ENCODE data around the gene ZC3H11A. TPM values are rescaled to one million over a fixed set of nuclear protein-coding genes. Genes with fewer than 3 reads are reported as not detected.
"Not testable (repeated sequence)": the region's sequence is repeated elsewhere in the genome, so short reads cannot be mapped to it uniquely, and the experiment has no call there.

Gene ZC3H11A
- total RNA-seq, 1 donor from 2014 or later: 86.6 TPM

DNA sequence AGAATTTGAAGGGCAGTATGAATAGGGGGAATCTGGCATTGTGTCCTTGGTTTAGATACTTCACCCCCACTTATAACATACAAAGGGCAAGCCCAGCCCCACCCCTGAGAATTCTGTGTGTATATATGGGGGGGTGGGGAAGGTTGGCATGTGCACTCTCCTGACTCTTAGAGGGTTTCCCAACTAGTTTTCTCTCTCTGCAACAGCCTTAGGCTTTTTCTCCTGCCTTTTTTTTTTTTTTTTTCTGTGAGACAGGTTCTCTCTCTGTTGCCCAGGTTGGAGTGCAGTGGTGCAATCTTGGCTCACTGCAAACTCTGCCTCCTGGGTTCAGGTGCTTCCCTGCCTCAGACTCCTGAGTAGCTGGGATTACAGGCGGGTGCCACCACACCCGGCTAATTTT lies 2.9 kb upstream of the ZC3H11A start:
- peaks cover 14% of the 10 kb centered on the region for H3K36me3 Mint-ChIP-seq (ENCODE audit: low read depth)
- no peaks in the 10 kb centered on the region for H3K27me3 Mint-ChIP-seq (ENCODE audit: low read depth)
- H3K9me3 Mint-ChIP-seq: no peaks in the 10 kb centered on the region
- no peak overlapping the region for H3K27ac Mint-ChIP-seq
- no peak for DNase-seq (ENCODE audit: low spot score)
- H3K4me3 Mint-ChIP-seq (ENCODE audit: low read depth): no peak overlapping the region
- peaks cover 17% of the 10 kb centered on the region for H3K4me1 Mint-ChIP-seq (ENCODE audit: low read depth)
- intact Hi-C loops (cut with micrococcal nuclease): loop anchor here (10.0 kb wide), 1 partner anchor 468 kb away; no protein-coding TSS in a partner anchor

DNA sequence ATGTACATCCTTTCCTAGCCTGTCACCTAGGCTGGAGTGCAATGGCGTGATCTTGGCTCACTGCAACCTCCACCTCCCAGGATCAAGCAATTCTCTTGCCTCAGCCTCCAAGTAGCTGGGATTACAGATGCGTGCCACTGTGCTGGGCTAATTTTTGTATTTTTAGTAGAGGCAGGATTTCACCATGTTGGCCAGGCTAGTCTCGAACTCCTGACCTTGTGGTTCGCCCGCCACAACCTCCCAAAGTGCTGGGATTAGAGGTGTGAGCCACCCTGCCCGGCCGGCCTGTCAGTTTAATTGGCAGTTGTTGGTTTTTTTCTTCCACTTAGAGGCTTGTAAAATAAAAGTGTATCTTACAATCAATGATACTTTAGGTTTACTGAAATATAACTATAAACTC lies 1.9 kb upstream of the ZC3H11A start:
- Mint-ChIP-seq H3K4me1 (ENCODE audit: low read depth) (peaks cover 27% of the 10 kb centered on the region), H3K36me3 (ENCODE audit: low read depth) (peaks cover 25% of the 10 kb centered on the region)
- H3K27ac Mint-ChIP-seq; H3K9me3 Mint-ChIP-seq; DNase-seq (ENCODE audit: low spot score); H3K4me3 Mint-ChIP-seq (ENCODE audit: low read depth); H3K27me3 Mint-ChIP-seq (ENCODE audit: low read depth): not testable (repeated sequence)
- intact Hi-C loops (cut with micrococcal nuclease): loop anchor here (10.0 kb wide), 1 partner anchor 469 kb away; no protein-coding TSS in a partner anchor

GRCh38 chr1:203794764-203795440 lies 521 bp upstream of the ZC3H11A start:
- Mint-ChIP-seq H3K27me3 (ENCODE audit: low read depth) (no peaks in the 10 kb centered on the region), H3K27ac (peak overlapping the region; percentile 96), H3K36me3 (ENCODE audit: low read depth) (peaks cover 38% of the 10 kb centered on the region), H3K4me1 (ENCODE audit: low read depth) (peaks cover 36% of the 10 kb centered on the region), H3K4me3 (ENCODE audit: low read depth) (peak overlapping the region; percentile 99), H3K9me3 (no peaks in the 10 kb centered on the region)
- no peak for DNase-seq (ENCODE audit: low spot score)
- intact Hi-C loops (cut with micrococcal nuclease): loop anchor here (1.0 to 10.0 kb wide), 3 partner anchors 30 to 470 kb away; partner anchors contain the start of genes LAX1 and SNRPE

DNA sequence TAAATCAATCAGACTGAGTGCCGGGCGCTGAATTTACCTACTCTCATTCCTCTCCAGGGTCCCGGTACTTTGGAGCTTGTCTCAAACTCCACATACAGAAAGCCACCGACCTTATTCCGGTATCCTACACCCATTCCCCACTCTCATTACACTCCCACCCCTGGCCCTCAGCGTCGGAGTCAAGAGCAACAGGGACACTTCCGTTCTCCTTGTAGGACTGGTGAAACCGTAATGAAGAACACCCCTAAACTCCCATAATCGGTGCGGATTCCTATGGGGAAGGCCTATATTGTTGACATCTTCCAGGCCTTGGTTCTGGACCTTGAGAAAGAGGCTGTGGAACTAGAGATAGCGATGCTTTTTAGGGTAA lies 798 bp downstream of the ZC3H11A start:
- H3K9me3 Mint-ChIP-seq: no peaks in the 10 kb centered on the region
- no peaks in the 10 kb centered on the region for H3K27me3 Mint-ChIP-seq (ENCODE audit: low read depth)
- H3K4me1 Mint-ChIP-seq (ENCODE audit: low read depth): peaks cover 44% of the 10 kb centered on the region
- peak overlapping the region; percentile 99 for H3K4me3 Mint-ChIP-seq (ENCODE audit: low read depth)
- H3K27ac Mint-ChIP-seq: peak overlapping the region; percentile 99
- peak; percentile 24 for DNase-seq (ENCODE audit: low spot score)
- H3K36me3 Mint-ChIP-seq (ENCODE audit: low read depth): peaks cover 46% of the 10 kb centered on the region
- intact Hi-C loops (cut with micrococcal nuclease): loop anchor here (10.0 kb wide), 1 partner anchor 471 kb away; no protein-coding TSS in a partner anchor

- Mint-ChIP-seq H3K36me3 (ENCODE audit: low read depth) (peaks cover 48% of the 10 kb centered on the region), H3K27me3 (ENCODE audit: low read depth) (no peaks in the 10 kb centered on the region), H3K4me3 (ENCODE audit: low read depth) (peak overlapping the region; percentile 99), H3K27ac (no peak overlapping the region), H3K9me3 (no peaks in the 10 kb centered on the region), H3K4me1 (ENCODE audit: low read depth) (peaks cover 48% of the 10 kb centered on the region)
- no peak for DNase-seq (ENCODE audit: low spot score)
- intact Hi-C loops (cut with micrococcal nuclease): loop anchor here (10.0 kb wide), 1 partner anchor 472 kb away; no protein-coding TSS in a partner anchor
Observed at GRCh38 chr1:203797216-203797615, 1.8 kb downstream of the ZC3H11A start.

DNA sequence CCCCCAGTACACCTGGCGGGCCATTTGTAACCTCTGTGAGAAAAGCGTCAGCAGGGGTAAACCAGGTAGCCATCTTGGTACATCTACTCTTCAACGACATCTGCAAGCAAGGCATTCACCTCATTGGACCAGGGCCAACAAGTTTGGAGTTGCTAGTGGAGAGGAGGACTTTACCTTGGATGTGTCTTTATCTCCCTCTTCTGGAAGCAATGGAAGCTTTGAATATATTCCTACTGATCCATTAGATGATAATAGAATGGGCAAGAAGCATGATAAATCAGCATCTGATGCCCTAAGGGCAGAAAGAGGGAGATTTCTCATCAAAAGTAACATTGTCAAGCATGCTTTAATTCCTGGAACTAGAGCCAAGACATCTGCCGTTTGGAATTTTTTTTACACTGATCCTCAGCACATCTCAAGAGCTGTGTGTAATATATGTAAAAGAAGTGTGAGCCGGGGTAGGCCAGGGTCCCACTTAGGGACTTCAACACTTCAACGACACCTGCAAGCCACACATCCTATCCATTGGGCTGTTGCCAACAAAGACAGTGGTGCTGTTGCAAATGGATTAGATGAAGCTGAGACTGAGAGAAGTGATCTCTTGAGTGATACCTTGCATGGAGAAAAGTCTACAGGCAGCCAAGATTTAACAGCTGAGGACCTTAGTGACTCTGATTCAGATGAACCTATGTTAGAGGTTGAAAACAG lies 2.7 kb downstream of the ZC3H11A start:
- Mint-ChIP-seq H3K9me3 (no peaks in the 10 kb centered on the region), H3K4me1 (ENCODE audit: low read depth) (peaks cover 51% of the 10 kb centered on the region), H3K27me3 (ENCODE audit: low read depth) (no peaks in the 10 kb centered on the region), H3K4me3 (ENCODE audit: low read depth) (no peak overlapping the region), H3K27ac (no peak overlapping the region), H3K36me3 (ENCODE audit: low read depth) (peaks cover 55% of the 10 kb centered on the region)
- intact Hi-C loops (cut with micrococcal nuclease): loop anchor here (10.0 kb wide), 1 partner anchor 473 kb away; no protein-coding TSS in a partner anchor
- DNase-seq (ENCODE audit: low spot score): no peak

- no peaks in the 10 kb centered on the region for H3K9me3 Mint-ChIP-seq
- no peak for DNase-seq (ENCODE audit: low spot score)
- H3K4me3 Mint-ChIP-seq (ENCODE audit: low read depth): no peak overlapping the region
- peaks cover 53% of the 10 kb centered on the region for H3K4me1 Mint-ChIP-seq (ENCODE audit: low read depth)
- intact Hi-C loops (cut with micrococcal nuclease): loop anchor here (10.0 kb wide), 1 partner anchor 474 kb away; no protein-coding TSS in a partner anchor
- H3K27ac Mint-ChIP-seq: no peak overlapping the region
- H3K27me3 Mint-ChIP-seq (ENCODE audit: low read depth): no peaks in the 10 kb centered on the region
- peaks cover 65% of the 10 kb centered on the region for H3K36me3 Mint-ChIP-seq (ENCODE audit: low read depth)
Observed at GRCh38 chr1:203799157-203799556, 3.7 kb downstream of the ZC3H11A start.

DNA sequence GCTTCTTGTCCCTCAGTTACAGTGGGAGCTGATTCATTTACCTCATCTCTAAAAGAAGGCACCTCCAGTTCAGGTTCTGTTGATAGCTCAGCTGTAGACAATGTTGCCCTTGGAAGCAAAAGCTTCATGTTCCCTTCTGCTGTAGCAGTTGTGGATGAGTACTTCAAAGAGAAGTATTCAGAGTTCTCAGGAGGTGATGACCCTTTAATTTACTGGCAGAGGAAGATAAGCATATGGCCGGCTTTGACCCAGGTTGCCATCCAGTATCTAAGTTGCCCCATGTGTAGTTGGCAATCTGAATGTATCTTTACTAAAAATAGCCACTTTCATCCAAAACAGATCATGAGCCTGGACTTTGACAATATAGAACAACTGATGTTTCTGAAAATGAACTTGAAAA lies 4.5 kb downstream of the ZC3H11A start:
- intact Hi-C loops (cut with micrococcal nuclease): loop anchor here (10.0 kb wide), 1 partner anchor 475 kb away; no protein-coding TSS in a partner anchor
- H3K27ac Mint-ChIP-seq: no peak overlapping the region
- no peaks in the 10 kb centered on the region for H3K27me3 Mint-ChIP-seq (ENCODE audit: low read depth)
- H3K9me3 Mint-ChIP-seq: no peaks in the 10 kb centered on the region
- no peak for DNase-seq (ENCODE audit: low spot score)
- H3K4me3 Mint-ChIP-seq (ENCODE audit: low read depth): no peak overlapping the region
- H3K36me3 Mint-ChIP-seq (ENCODE audit: low read depth): peaks cover 72% of the 10 kb centered on the region
- H3K4me1 Mint-ChIP-seq (ENCODE audit: low read depth): peaks cover 50% of the 10 kb centered on the region

GRCh38 chr1:203805689-203806088 lies 10.3 kb downstream of the ZC3H11A start:
- Mint-ChIP-seq H3K36me3 (ENCODE audit: low read depth) (peaks cover 64% of the 10 kb centered on the region), H3K27ac (no peak overlapping the region), H3K4me3 (ENCODE audit: low read depth) (no peak overlapping the region), H3K4me1 (ENCODE audit: low read depth) (peaks cover 16% of the 10 kb centered on the region), H3K9me3 (no peaks in the 10 kb centered on the region), H3K27me3 (ENCODE audit: low read depth) (no peaks in the 10 kb centered on the region)
- no peak for DNase-seq (ENCODE audit: low spot score)
- intact Hi-C loops (cut with micrococcal nuclease): no loop called here

DNA sequence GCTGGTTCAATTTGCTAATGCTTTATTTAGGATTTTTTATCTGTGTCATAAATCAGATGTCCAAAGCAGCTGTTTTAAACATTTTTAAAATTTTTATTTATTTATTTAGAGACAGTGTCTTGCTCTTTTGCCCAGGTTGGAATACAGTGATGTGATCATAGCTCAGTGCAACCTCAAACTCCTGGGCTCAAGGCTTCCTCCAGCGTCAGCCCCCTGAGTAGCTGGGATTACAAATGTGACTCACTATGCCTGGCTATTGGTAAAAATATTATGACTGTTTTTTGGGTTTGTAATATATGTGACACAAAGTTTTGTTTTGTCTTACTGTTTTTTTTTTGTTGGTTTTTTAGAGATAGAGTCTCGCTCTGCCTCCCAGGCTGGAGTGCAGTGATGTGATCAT lies 11.8 kb downstream of the ZC3H11A start:
- intact Hi-C loops (cut with micrococcal nuclease): no loop called here
- Mint-ChIP-seq H3K27me3 (ENCODE audit: low read depth) (no peaks in the 10 kb centered on the region), H3K36me3 (ENCODE audit: low read depth) (peaks cover 68% of the 10 kb centered on the region), H3K4me1 (ENCODE audit: low read depth) (peaks cover 11% of the 10 kb centered on the region), H3K4me3 (ENCODE audit: low read depth) (no peak overlapping the region), H3K27ac (peak overlapping the region; percentile 8), H3K9me3 (no peaks in the 10 kb centered on the region)
- no peak for DNase-seq (ENCODE audit: low spot score)

DNA sequence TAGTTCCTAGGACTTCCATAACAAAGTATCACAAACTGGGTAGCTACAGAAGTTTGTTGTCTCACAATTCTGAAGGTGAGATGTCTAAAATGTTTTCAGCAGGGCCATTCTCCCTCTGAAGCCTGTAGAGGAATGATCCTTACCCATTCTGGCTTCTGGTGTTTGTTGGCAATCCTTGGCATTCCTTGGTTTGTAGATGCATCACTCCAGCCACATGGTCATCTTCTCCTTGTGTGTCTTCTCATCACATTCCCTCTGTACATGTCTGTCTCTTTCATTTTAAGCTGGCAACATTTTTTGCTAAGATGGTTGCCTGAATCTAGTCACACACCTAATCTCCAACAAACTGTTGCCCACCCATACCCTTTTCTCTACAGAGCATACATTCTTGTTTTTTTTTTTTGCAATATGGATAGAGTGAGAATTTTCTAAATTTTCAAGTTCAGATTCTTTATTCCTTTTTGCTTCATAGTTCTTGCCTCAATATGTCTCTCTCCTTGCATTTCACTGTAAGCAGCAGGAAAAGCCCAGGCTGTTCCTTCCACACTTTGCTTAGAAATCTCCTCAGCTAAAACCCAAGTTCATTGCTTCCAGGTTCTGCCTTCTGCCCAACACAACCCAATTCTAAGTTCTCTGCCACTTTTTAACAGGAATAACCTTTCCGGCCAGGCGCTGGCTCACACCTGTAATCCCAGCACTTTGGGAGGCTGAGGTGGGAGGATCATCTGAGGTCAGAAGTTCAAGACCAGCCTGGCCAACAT lies 18.3 kb downstream of the ZC3H11A start:
- intact Hi-C loops (cut with micrococcal nuclease): no loop called here
- Mint-ChIP-seq H3K27ac (no peak overlapping the region), H3K4me3 (ENCODE audit: low read depth) (no peak overlapping the region), H3K4me1 (ENCODE audit: low read depth) (peaks cover 7% of the 10 kb centered on the region), H3K36me3 (ENCODE audit: low read depth) (peaks cover 53% of the 10 kb centered on the region), H3K27me3 (ENCODE audit: low read depth) (no peaks in the 10 kb centered on the region), H3K9me3 (no peaks in the 10 kb centered on the region)
- DNase-seq (ENCODE audit: low spot score): no peak

DNA sequence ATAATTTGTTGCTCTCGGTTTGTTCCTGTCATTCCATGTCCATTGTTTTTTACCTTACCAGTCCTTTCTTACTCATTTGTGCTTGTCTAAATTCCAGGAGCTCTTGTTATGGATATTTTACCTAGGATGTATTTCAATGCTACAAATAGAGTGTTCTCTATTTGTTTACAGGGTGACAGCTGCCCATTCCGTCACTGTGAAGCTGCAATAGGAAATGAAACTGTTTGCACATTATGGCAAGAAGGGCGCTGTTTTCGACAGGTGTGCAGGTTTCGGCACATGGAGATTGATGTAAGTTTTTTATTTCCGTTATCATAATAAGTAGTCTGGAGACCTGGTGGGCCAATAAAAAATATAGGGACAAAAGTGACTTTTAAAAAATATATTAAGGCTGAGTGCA lies 23.0 kb downstream of the ZC3H11A start:
- H3K27me3 Mint-ChIP-seq (ENCODE audit: low read depth): no peaks in the 10 kb centered on the region
- intact Hi-C loops (cut with micrococcal nuclease): no loop called here
- no peak overlapping the region for H3K4me3 Mint-ChIP-seq (ENCODE audit: low read depth)
- H3K36me3 Mint-ChIP-seq (ENCODE audit: low read depth): peaks cover 67% of the 10 kb centered on the region
- DNase-seq (ENCODE audit: low spot score): no peak
- H3K9me3 Mint-ChIP-seq: no peaks in the 10 kb centered on the region
- peaks cover 5% of the 10 kb centered on the region for H3K4me1 Mint-ChIP-seq (ENCODE audit: low read depth)
- H3K27ac Mint-ChIP-seq: no peak overlapping the region
